ENCODE measurements around the gene CA7. TPM values are rescaled to one million over a fixed set of nuclear protein-coding genes. Genes with fewer than 3 reads are reported as not detected.

The CA7 gene
- total RNA-seq, 4 donors from 2014 or later = not detected

DNA sequence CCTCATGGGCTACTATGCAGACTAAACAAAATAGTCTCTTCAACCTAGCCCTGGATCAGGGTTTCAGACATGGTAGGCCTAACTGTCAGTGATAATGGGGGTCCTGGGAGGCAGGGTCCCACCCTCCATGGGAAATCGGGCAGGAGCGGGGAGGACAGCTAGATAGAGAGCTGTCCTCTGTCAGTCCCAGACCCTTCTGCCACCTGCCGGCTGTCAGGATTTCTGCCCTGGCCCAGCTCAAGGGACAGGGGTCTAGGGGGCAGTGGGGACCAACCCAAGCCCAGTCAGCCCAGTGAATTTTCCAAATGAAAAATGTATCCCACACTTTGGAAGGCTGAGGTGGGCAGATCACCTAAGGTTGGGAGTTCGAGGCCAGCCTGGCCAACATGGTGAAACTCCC lies 5.3 kb downstream of the CA7 start:
- ATAC-seq (ENCODE audit: low FRiP score) = no peak
- TF ChIP-seq, protein P1, sequence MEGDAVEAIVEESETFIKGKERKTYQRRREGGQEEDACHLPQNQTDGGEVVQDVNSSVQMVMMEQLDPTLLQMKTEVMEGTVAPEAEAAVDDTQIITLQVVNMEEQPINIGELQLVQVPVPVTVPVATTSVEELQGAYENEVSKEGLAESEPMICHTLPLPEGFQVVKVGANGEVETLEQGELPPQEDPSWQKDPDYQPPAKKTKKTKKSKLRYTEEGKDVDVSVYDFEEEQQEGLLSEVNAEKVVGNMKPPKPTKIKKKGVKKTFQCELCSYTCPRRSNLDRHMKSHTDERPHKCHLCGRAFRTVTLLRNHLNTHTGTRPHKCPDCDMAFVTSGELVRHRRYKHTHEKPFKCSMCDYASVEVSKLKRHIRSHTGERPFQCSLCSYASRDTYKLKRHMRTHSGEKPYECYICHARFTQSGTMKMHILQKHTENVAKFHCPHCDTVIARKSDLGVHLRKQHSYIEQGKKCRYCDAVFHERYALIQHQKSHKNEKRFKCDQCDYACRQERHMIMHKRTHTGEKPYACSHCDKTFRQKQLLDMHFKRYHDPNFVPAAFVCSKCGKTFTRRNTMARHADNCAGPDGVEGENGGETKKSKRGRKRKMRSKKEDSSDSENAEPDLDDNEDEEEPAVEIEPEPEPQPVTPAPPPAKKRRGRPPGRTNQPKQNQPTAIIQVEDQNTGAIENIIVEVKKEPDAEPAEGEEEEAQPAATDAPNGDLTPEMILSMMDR (IDR thresholded peaks at IDR 0.05) = no peak
- DNase-seq (ENCODE audit: low spot score) = no peak

DNA sequence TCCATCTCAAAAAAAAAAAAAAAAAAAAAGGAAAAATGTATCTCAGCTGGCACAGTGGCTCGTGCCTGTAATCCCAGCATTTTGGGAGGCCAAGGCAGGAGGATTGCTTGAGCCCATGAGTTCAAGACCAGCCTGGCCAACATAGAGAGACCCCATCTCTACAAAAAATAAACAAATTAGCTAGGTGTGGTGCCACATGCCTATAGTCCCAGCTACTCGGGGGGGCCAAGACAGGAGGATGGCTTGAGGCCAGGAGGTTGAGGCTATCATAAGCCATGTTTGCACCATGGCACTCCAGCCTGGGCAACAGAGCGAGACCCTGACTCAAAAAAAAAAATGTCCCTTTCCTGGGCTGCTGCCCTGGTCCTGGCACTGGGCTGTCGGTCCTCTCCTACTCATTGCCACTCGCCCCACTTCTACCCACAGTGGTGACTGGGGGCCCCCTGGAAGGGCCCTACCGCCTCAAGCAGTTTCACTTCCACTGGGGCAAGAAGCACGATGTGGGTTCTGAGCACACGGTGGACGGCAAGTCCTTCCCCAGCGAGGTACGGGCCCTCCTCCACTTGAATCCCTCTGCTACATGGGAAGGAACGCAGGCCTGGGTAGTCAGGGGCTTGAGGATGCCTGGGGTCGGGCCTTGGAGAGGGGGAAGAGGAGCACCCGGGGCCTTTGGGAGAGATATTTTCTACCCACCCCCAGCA lies 6.1 kb downstream of the CA7 start:
- ATAC-seq (ENCODE audit: low FRiP score) (no peak), DNase-seq (ENCODE audit: low spot score) (no peak)
- TF ChIP-seq, protein P1 (IDR thresholded peaks at IDR 0.05) = no peak

DNA sequence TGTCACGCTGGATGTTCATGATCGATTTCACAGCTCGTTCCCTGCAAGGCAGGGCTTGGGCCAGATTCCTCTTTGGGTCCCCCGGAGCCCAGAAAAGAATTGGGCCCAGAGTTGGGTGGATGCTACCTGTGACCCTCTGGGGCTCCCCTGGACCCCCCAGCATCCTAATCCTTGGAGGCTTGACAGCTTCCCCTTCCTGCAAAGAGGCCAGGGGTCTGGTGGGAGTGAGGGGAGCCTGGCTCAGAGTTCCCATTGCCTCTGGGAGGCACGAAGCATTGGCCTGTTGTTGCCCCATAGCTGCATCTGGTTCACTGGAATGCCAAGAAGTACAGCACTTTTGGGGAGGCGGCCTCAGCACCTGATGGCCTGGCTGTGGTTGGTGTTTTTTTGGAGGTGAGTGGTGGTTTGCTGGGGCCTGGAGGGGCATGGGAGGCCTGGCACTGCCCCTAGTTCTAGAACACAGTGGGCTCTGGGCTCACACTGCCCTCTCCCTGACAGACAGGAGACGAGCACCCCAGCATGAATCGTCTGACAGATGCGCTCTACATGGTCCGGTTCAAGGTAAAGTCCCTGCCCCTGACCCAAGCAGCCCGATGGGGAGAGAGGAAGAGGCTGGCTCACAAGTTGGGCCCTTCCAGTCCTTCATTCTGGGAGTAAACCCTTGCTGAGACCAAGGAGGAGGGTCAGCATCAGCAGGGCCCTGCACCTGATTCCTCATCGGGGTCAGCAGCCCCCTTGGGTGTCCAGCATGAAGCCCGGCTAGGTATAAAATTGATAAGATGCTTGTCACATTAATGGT lies 7.2 kb downstream of the CA7 start:
- DNase-seq (ENCODE audit: low spot score) (no peak), ATAC-seq (ENCODE audit: low FRiP score) (no peak)
- TF ChIP-seq, protein P1 (IDR thresholded peaks at IDR 0.05) = no peak

DNA sequence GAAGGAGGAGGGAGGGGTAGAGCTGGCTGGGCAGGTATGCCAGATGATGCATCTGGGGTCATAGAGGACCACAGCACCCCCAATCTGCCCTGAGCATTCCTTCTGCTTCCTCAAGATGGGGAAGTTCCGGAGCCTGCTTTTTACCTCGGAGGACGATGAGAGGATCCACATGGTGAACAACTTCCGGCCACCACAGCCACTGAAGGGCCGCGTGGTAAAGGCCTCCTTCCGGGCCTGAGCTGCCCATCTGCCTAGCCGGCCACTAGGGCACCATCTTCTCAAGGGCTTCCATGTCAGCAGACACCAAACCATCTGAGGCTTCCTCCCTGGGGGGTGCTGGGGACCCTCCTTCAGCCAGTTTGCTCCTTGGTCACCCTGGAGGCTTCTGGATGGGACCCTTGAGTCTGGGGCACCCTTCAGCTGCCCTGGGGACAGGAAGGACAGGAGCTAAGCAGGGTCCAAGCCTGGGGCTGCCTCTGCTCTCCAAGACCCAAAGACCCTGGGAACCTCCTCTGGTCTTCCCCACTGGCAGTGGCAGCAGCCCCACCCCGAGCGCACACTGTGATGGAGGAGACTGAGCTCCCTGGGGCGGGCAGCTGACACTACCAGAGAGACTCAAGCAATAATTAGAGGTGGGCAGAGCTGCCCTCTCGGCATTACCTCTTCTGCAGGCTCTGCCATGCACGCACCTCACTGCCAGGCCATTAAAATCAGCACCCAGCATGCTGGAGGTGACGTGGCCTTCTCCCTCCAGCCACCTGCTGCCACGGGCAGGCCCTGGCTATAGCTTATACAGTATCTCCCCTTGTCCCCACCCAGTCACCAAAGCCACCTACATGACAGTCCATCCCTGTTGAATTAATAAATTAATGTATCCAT lies 9.3 kb downstream of the CA7 start:
- TF ChIP-seq, protein P1 (IDR thresholded peaks at IDR 0.05) = no peak
- DNase-seq (ENCODE audit: low spot score) (no peak), ATAC-seq (ENCODE audit: low FRiP score) (no peak)

DNA sequence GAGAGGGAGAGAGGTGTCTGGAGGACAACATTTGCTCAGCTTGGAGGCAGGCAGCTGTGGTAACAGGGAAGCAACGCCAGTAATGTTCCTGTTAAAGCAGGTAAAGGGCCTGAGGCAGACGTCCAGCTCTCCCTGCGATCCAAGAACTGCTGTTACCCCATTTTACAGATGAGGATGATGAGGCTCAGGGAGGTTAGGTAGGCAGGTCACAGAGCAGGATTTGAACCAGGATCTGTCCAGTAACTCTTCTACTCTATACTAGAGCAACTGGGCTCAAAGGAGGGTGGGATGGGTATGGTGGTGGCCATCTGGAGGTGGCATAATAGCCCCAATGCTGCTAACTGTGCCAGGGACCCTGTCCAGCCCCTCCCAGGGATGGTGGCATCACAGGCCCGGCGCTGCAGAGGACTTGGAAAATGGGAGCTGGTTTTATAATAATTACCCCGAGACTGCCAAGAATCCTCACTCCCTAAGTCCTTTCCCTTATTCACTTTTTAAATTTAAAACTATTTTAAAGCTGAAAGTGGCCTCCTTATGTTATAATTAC lies 12.0 kb downstream of the CA7 start:
- TF ChIP-seq, protein P1 (IDR thresholded peaks at IDR 0.05) = no peak
- no peak for DNase-seq (ENCODE audit: low spot score)
- no peak for ATAC-seq (ENCODE audit: low FRiP score)

DNA sequence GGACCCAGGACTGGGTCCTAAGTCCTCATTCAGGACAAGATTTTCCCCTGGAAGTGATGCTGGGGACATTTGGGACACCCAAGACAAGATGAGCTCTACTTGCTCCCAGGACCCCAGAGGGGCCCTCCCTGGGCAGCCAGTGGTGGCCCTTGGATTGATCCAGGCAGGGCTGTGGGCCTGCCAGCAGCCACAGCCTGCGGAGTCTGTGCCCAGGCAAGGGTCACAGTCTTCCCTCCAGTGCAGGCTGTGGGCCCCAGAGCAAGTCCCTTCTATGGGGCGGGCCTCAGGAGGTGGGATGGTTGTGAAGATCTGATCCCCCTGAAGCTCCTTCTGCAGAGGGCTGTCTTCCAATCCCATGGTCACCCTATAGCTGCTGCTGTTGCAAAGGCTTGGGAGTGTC lies 12.6 kb downstream of the CA7 start:
- TF ChIP-seq, protein P1 (IDR thresholded peaks at IDR 0.05) = no peak
- ATAC-seq (ENCODE audit: low FRiP score) = no peak
- no peak for DNase-seq (ENCODE audit: low spot score)
